AG09309 (cell line): ENCODE data around the gene IGSF9B.

Source experiments
- DNase-seq: peaks from one replicate; pipeline ENCODE4 v3.0.0-alpha.2; 2010; ENCODE audit warnings: low read depth
- H3K4me3 ChIP-seq: 2 replicates; pipeline ENCODE4 v1.5.1; 2011; ENCODE audit warnings: mild to moderate bottlenecking, low read depth, low read length, moderate library complexity; ENCODE audit not compliant: control insufficient read depth
- CTCF ChIP-seq: IDR thresholded peaks from 2 replicates; pipeline ENCODE4 v1.5.1; 2011; ENCODE audit warnings: mild to moderate bottlenecking, low read depth, low read length, inconsistent platforms; ENCODE audit not compliant: insufficient read depth, control insufficient read depth; ENCODE audit errors: missing control alignments

IGSF9B gene

GRCh38 chr11:133968300-133968699 lies 11.5 kb upstream of the IGSF9B start:
- TF ChIP-seq CTCF = no peak
- no peak overlapping the region for H3K4me3 ChIP-seq
- no peak for DNase-seq

- DNase-seq = no peak
- no peak overlapping the region for H3K4me3 ChIP-seq
- TF ChIP-seq CTCF = no peak
These were observed 11.0 kb upstream of the IGSF9B start for GRCh38 chr11:133967599-133968238.

- TF ChIP-seq CTCF = peak; percentile 29
- H3K4me3 ChIP-seq = no peak overlapping the region
- no peak for DNase-seq
These were observed 10.3 kb upstream of the IGSF9B start for GRCh38 chr11:133966921-133967598.

GRCh38 chr11:133966172-133966651 lies 9.4 kb upstream of the IGSF9B start:
- no peak for TF ChIP-seq CTCF
- H3K4me3 ChIP-seq = no peak overlapping the region
- no peak for DNase-seq

GRCh38 chr11:133965031-133965601 lies 8.3 kb upstream of the IGSF9B start:
- no peak for TF ChIP-seq CTCF
- DNase-seq = peak; percentile 7
- no peak overlapping the region for H3K4me3 ChIP-seq

GRCh38 chr11:133964356-133964755 lies 7.6 kb upstream of the IGSF9B start:
- no peak for TF ChIP-seq CTCF
- no peak overlapping the region for H3K4me3 ChIP-seq
- no peak for DNase-seq
